Measurements from ENCODE around the gene BTAF1. TPM values are rescaled to one million over a fixed set of nuclear protein-coding genes. Genes with fewer than 3 reads are reported as not detected.
A peak's percentile ranks its signal among the peaks of the same experiment; 100 is the strongest.

Gene BTAF1
- total RNA-seq, 1 experiment from 2014 or later: 49.6 TPM

DNA sequence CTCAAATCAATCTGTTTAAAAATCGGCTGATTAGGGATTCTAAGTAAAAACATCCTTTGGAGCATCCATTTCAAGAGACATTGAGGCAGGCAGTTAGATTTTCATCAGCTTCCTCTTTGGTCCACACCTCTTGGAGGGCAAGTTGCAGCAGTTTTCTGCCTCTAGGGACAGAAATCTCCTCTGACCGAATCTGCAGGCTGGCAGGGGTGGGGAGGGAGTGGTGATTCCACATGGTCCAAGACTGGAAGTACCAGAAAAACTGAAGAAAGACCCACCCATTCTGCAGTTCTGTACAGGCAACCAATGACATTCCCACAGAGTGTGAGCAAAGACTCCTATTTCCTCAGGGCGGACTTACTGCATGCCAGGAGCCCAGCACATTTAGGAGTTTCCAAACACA is 43.3 kb upstream of the BTAF1 start (continued):
- TF ChIP-seq GABPB1 (CRISPR knock-in tag; IDR thresholded peaks at IDR 0.05): no peak
- TF ChIP-seq, protein P1, sequence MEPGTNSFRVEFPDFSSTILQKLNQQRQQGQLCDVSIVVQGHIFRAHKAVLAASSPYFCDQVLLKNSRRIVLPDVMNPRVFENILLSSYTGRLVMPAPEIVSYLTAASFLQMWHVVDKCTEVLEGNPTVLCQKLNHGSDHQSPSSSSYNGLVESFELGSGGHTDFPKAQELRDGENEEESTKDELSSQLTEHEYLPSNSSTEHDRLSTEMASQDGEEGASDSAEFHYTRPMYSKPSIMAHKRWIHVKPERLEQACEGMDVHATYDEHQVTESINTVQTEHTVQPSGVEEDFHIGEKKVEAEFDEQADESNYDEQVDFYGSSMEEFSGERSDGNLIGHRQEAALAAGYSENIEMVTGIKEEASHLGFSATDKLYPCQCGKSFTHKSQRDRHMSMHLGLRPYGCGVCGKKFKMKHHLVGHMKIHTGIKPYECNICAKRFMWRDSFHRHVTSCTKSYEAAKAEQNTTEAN (CRISPR knock-in tag; IDR thresholded peaks at IDR 0.05): no peak
- TF ChIP-seq, protein P2, sequence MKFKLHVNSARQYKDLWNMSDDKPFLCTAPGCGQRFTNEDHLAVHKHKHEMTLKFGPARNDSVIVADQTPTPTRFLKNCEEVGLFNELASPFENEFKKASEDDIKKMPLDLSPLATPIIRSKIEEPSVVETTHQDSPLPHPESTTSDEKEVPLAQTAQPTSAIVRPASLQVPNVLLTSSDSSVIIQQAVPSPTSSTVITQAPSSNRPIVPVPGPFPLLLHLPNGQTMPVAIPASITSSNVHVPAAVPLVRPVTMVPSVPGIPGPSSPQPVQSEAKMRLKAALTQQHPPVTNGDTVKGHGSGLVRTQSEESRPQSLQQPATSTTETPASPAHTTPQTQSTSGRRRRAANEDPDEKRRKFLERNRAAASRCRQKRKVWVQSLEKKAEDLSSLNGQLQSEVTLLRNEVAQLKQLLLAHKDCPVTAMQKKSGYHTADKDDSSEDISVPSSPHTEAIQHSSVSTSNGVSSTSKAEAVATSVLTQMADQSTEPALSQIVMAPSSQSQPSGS (CRISPR knock-in tag; IDR thresholded peaks at IDR 0.05; ENCODE audit: borderline replicate concordance, low read depth): no peak

DNA sequence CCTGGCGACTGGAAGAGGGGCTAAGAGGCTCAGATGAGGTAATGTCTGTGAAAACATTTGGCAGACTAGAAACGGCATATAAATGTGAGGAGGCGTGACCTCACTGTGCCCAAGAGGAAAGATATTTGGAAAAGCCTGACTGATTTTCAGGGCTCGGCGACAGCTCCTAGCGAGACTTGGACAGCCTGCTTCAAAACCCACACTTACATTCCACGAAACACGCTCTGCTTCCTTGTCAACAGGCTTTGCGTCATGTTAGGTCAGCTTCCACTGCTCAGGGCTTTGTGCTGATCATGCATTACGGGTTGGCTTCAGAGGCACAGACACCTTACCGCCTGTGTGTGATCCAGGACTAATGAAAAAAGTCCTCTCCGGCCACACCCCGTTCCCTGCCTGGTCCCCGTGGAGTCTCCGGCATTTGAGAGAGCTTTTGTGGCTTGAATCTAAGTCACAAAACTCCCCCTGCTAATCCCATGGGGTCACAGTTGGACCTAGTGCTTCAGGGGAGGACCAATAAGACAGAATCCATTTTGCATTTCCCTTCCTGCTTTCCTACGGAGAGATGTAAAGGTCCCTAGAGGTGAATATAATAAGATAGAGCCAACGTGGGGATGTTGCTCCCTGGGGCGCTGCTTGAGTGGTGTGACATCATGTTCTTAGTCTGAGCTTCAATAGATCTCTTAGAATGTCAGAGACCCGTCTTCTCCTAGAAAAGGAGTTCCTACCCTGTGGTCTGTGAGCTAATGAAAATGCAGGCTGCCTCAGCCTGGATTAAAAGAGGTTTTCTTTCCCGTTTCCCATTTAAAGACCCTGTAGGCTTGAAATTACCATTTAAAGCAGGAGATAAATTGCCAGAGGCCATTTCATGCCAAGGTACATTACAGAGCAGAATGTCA is 39.8 kb upstream of the BTAF1 start:
- ChIA-PET POLR2A (interaction anchor here (0.8 to 1.6 kb wide), 2 partner anchors 24 to 40 kb away, joined by 3 to 6 read pairs; partner anchors contain the start of gene BTAF1), CTCF (interaction anchor here (0.5 to 1.7 kb wide), 4 partner anchors 27 to 116 kb away, joined by 3 to 6 read pairs (median 3); partner anchors contain the start of gene BTAF1)
- Mint-ChIP-seq H3K36me3 (peaks cover 4% of the 10 kb centered on the region; the same call in 1 of the 2 replicates), H3K27me3 (ENCODE audit: low read depth) (no peaks in the 10 kb centered on the region), H3K9me3 (peaks cover 3% of the 10 kb centered on the region), H3K4me3 (peak overlapping the region; percentile 41), H3K4me1 (peaks cover 65% of the 10 kb centered on the region), H3K27ac (peak overlapping the region; percentile 84)
- ATAC-seq (peak; percentile 22), DNase-seq (ENCODE audit: low spot score) (peak; percentile 30)
- TF ChIP-seq ESRRA (CRISPR knock-in tag; IDR thresholded peaks at IDR 0.05; ENCODE audit: borderline replicate concordance) (no peak), OVOL2 (CRISPR knock-in tag; IDR thresholded peaks at IDR 0.05; ENCODE audit: borderline replicate concordance) (no peak), ZBTB21 (CRISPR knock-in tag; IDR thresholded peaks at IDR 0.05; ENCODE audit: borderline replicate concordance) (no peak; the same call in 1 of the 2 replicates), EMX1 (CRISPR knock-in tag; IDR thresholded peaks at IDR 0.05) (no peak), ZNF317 (CRISPR knock-in tag; IDR thresholded peaks at IDR 0.05; ENCODE audit: borderline replicate concordance, low read depth) (no peak), ZNF263 (CRISPR knock-in tag; IDR thresholded peaks at IDR 0.05; ENCODE audit: low read depth) (no peak), CREM (CRISPR knock-in tag; IDR thresholded peaks at IDR 0.05) (0 out of 2 replicates have a peak, but pooled peaks have one; percentile 29), ZNF423 (CRISPR knock-in tag; IDR thresholded peaks at IDR 0.05) (peak; percentile 52; the same call in 1 of the 2 replicates)
- TF ChIP-seq, protein P1 (CRISPR knock-in tag; IDR thresholded peaks at IDR 0.05): no peak
- TF ChIP-seq, protein P3, sequence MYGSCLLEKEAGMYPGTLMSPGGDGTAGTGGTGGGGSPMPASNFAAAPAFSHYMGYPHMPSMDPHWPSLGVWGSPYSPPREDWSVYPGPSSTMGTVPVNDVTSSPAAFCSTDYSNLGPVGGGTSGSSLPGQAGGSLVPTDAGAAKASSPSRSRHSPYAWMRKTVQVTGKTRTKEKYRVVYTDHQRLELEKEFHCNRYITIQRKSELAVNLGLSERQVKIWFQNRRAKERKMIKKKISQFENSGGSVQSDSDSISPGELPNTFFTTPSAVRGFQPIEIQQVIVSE (CRISPR knock-in tag; IDR thresholded peaks at IDR 0.05; ENCODE audit: borderline replicate concordance): no peak
- TF ChIP-seq, protein P4, sequence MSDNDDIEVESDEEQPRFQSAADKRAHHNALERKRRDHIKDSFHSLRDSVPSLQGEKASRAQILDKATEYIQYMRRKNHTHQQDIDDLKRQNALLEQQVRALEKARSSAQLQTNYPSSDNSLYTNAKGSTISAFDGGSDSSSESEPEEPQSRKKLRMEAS (CRISPR knock-in tag; IDR thresholded peaks at IDR 0.05): no peak
- TF ChIP-seq, protein P5, sequence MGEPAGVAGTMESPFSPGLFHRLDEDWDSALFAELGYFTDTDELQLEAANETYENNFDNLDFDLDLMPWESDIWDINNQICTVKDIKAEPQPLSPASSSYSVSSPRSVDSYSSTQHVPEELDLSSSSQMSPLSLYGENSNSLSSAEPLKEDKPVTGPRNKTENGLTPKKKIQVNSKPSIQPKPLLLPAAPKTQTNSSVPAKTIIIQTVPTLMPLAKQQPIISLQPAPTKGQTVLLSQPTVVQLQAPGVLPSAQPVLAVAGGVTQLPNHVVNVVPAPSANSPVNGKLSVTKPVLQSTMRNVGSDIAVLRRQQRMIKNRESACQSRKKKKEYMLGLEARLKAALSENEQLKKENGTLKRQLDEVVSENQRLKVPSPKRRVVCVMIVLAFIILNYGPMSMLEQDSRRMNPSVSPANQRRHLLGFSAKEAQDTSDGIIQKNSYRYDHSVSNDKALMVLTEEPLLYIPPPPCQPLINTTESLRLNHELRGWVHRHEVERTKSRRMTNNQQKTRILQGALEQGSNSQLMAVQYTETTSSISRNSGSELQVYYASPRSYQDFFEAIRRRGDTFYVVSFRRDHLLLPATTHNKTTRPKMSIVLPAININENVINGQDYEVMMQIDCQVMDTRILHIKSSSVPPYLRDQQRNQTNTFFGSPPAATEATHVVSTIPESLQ (CRISPR knock-in tag; IDR thresholded peaks at IDR 0.05): no peak
